CD4-positive, alpha-beta T cell (primary cell): ENCODE results near the gene BDNF. TPM values are rescaled to one million over a fixed set of nuclear protein-coding genes. Genes with fewer than 3 reads are reported as not detected.

ENCODE experiments used
- ATAC-seq: fragments of 200-7000 bp; cut with Tn5 transposase; one replicate; pipeline ENCODE4 v1.10.0; 2022; ENCODE audit warnings: mild to moderate bottlenecking; ENCODE audit not compliant: poor library complexity
- CTCF ChIA-PET: fragments of 350-600 bp; sonication (Branson Sonifier 250); formaldehyde crosslinking; loops from one replicate; lab custom pipeline; 2021; ENCODE audit warnings: antibody characterized with exemption, inconsistent platforms; lab: Charles Lee
- POLR2A ChIA-PET: fragments of 350-600 bp; sonication (Branson Sonifier 250); formaldehyde crosslinking; loops from one replicate; lab custom pipeline; 2021; ENCODE audit warnings: antibody characterized with exemption, inconsistent platforms; lab: Charles Lee
- DNase-seq, 14 experiments: peaks; one replicate each; pipeline ENCODE4 v3.0.0-alpha.2; 2013 to 2020; ENCODE audit warnings: mixed read lengths in 2 of 14
- H3K27ac ChIP-seq, 2 donors: one replicate each; pipeline versions ENCODE4 v1.5.1 to v1.7.0; 2013; ENCODE audit warnings: low read length in 2 of 2, low read depth in 1 of 2, mild to moderate bottlenecking in 1 of 2
- H3K27me3 ChIP-seq, 2 experiments: 1 replicate in 1 of 2; 2 replicates in 1 of 2; pipeline versions ENCODE4 v1.6.1 to v1.7.0; 2013; ENCODE audit warnings: low read length in 2 of 2, control low read depth in 1 of 2, mild to moderate bottlenecking in 1 of 2, moderate library complexity in 1 of 2; ENCODE audit not compliant: insufficient read depth in 2 of 2, control insufficient read depth in 1 of 2
- H3K36me3 ChIP-seq: one replicate; pipeline ENCODE4 v1.6.1; 2013; ENCODE audit warnings: low read length, control low read depth; ENCODE audit not compliant: insufficient read depth
- H3K4me1 ChIP-seq: one replicate; pipeline ENCODE4 v1.6.1; 2013; ENCODE audit warnings: low read length, control low read depth; ENCODE audit not compliant: insufficient read depth
- H3K4me3 ChIP-seq: one replicate; pipeline ENCODE4 v1.5.1; 2013; ENCODE audit warnings: mild to moderate bottlenecking, low read length, moderate library complexity
- H3K9me3 ChIP-seq, 2 experiments: 1 replicate in 1 of 2; 2 replicates in 1 of 2; pipeline versions ENCODE4 v1.6.1 to v1.7.0; 2013; ENCODE audit warnings: low read length in 2 of 2, mild to moderate bottlenecking in 2 of 2, control low read depth in 1 of 2, moderate library complexity in 1 of 2; ENCODE audit not compliant: control insufficient read depth in 1 of 2, insufficient read depth in 1 of 2
- H3K27ac Mint-ChIP-seq: one replicate; pipeline ENCODE4 v1.8.0; 2020; ENCODE audit warnings: mixed read lengths
- H3K27me3 Mint-ChIP-seq: one replicate; pipeline ENCODE4 v1.8.0; 2021; ENCODE audit warnings: mixed read lengths
- H3K36me3 Mint-ChIP-seq: one replicate; pipeline ENCODE4 v1.8.0; 2021; ENCODE audit warnings: low read depth, mixed read lengths
- H3K4me1 Mint-ChIP-seq: one replicate; pipeline ENCODE4 v1.8.0; 2021; ENCODE audit warnings: low read depth, mixed read lengths
- H3K4me3 Mint-ChIP-seq: one replicate; pipeline ENCODE4 v1.8.0; 2020; ENCODE audit warnings: mild to moderate bottlenecking, mixed read lengths
- H3K9me3 Mint-ChIP-seq: one replicate; pipeline ENCODE4 v1.8.0; 2020; ENCODE audit warnings: mixed read lengths
- intact Hi-C, 2 experiments: fragments of 100-400 bp; cut with DNase I in 1 of 2; cut with micrococcal nuclease in 1 of 2; formaldehyde crosslinking; loops; one replicate each; pipeline versions ENCODE4 v1.15.1 to v1.9.0; 2023 to 2025; cut with DNase I, micrococcal nuclease
- total RNA-seq, 174 experiments: library from RNA in 2 of 174; stranded (reverse) in 2 of 174; gene quantifications; one replicate each; pipeline ENCODE4 v1.2.3 and lab custom pipeline; 2021 to 2026
- TF ChIP-seq, protein P1 (sequence below): fragments of 200-600 bp; IDR thresholded peaks from one replicate; pipeline ENCODE4 v1.8.0; 2022; ENCODE audit warnings: antibody characterized with exemption, mild to moderate bottlenecking

Gene BDNF
- total RNA-seq, 2 experiments from 2014 or later: not detected

GRCh38 chr11:27618281-27618915 is 81.9 kb downstream of the BDNF start:
- no peak overlapping the region for H3K27ac Mint-ChIP-seq
- H3K4me1 ChIP-seq: no peaks in the 10 kb centered on the region
- H3K36me3 Mint-ChIP-seq: no peaks in the 10 kb centered on the region
- no peaks in the 10 kb centered on the region for H3K9me3 Mint-ChIP-seq
- no peak overlapping the region for H3K27ac ChIP-seq
- no peaks in the 10 kb centered on the region for H3K27me3 ChIP-seq
- ATAC-seq (no peak), DNase-seq (no peak)
- H3K4me3 ChIP-seq: no peak overlapping the region
- ChIA-PET CTCF (no interaction called here), POLR2A (no interaction called here)
- TF ChIP-seq, protein P1, sequence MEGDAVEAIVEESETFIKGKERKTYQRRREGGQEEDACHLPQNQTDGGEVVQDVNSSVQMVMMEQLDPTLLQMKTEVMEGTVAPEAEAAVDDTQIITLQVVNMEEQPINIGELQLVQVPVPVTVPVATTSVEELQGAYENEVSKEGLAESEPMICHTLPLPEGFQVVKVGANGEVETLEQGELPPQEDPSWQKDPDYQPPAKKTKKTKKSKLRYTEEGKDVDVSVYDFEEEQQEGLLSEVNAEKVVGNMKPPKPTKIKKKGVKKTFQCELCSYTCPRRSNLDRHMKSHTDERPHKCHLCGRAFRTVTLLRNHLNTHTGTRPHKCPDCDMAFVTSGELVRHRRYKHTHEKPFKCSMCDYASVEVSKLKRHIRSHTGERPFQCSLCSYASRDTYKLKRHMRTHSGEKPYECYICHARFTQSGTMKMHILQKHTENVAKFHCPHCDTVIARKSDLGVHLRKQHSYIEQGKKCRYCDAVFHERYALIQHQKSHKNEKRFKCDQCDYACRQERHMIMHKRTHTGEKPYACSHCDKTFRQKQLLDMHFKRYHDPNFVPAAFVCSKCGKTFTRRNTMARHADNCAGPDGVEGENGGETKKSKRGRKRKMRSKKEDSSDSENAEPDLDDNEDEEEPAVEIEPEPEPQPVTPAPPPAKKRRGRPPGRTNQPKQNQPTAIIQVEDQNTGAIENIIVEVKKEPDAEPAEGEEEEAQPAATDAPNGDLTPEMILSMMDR: no peak
- H3K4me1 Mint-ChIP-seq: no peaks in the 10 kb centered on the region
- no peaks in the 10 kb centered on the region for H3K9me3 ChIP-seq
- no peak overlapping the region for H3K4me3 Mint-ChIP-seq
- no peaks in the 10 kb centered on the region for H3K36me3 ChIP-seq
- no peaks in the 10 kb centered on the region for H3K27me3 Mint-ChIP-seq
- intact Hi-C loops: no loop called here

GRCh38 chr11:27616711-27617110 is 83.5 kb downstream of the BDNF start:
- Histone ChIP-seq H3K36me3 (no peaks in the 10 kb centered on the region), H3K4me3 (no peak overlapping the region), H3K27ac (no peak overlapping the region), H3K4me1 (no peaks in the 10 kb centered on the region), H3K9me3 (no peaks in the 10 kb centered on the region), H3K27me3 (no peaks in the 10 kb centered on the region)
- Mint-ChIP-seq H3K27ac (no peak overlapping the region), H3K36me3 (no peaks in the 10 kb centered on the region), H3K4me3 (no peak overlapping the region), H3K9me3 (no peaks in the 10 kb centered on the region), H3K27me3 (no peaks in the 10 kb centered on the region), H3K4me1 (no peaks in the 10 kb centered on the region)
- ChIA-PET CTCF (no interaction called here), POLR2A (no interaction called here)
- no peak for DNase-seq
- TF ChIP-seq, protein P1: no peak
- intact Hi-C loops: no loop called here
- no peak for ATAC-seq

DNA sequence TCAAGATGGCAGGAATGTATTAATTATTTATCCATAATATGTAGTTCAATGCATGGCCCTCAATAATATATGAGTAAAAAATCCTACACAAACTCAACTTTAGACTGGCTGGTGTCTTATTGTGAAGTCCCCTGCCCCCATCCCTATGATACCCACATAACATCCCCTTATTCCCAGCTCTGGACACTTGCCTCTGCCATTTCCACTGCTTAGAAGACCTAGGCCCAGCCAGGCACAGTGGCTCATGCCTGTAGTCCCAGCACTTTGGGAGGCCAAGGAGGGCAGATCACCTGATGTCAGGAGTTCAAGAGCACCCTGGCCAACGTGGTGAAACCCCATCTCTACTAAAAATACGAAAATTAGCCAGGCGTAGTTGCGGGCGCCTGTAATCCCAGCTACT is 84.4 kb downstream of the BDNF start:
- Histone ChIP-seq H3K4me3 (no peak overlapping the region), H3K36me3 (no peaks in the 10 kb centered on the region), H3K27me3 (no peaks in the 10 kb centered on the region), H3K4me1 (no peaks in the 10 kb centered on the region), H3K9me3 (no peaks in the 10 kb centered on the region), H3K27ac (no peak overlapping the region)
- intact Hi-C loops: no loop called here
- Mint-ChIP-seq H3K27me3 (no peaks in the 10 kb centered on the region), H3K4me3 (no peak overlapping the region), H3K36me3 (no peaks in the 10 kb centered on the region), H3K9me3 (no peaks in the 10 kb centered on the region), H3K27ac (no peak overlapping the region), H3K4me1 (no peaks in the 10 kb centered on the region)
- no peak for DNase-seq
- ATAC-seq: no peak
- POLR2A ChIA-PET: no interaction called here
- TF ChIP-seq, protein P1: no peak
- CTCF ChIA-PET: no interaction called here
